Activated T-cell treated with anti-CD3 and anti-CD28 coated beads for 1 hour (primary cell): ENCODE data around the gene SMC6.

Experiments
- DNase-seq: peaks from one replicate; pipeline ENCODE4 v3.0.0-alpha.2; 2020; ENCODE audit warnings: low read depth

Gene SMC6

DNA sequence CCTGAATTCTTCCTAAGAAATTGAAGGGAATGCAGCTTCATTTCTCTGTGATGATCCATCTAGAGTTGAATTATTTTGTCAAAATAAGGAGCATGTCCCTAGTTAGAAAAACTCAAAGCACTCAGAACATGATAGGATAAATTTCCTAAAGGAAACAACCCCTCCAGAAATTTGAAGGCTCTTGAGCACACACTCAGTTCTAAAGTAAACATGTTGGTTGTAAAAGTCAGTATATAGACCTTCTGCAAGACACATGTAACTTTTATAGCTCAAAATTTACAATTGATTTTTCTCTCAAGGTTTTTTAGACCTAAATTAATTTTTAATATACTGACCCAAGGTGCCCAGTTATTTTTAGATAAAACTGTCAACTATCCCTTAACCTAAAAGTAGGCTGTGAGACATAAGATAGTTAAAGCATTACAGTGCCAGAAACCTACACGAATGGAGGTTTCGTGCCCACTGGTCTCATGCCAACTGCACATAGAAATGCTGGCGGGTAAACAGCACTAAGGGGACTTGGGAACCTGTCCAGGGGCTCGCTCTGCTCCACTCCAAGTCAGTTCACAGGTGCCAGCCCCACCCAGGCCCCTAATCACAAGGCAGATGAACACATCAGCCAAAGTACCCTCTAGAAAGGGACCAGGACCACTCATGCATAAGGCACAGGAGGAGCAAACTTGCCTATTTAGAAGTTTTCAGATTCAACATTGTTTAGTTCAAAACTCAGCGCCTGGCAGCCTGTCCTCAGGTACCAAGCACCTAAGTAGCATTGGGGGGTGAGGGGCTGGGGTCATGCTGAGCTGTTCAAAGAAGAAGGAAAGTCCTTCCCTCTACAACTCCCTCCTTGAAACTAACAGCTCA lies 106.5 kb downstream of the SMC6 start:
- no peak for DNase-seq

DNA sequence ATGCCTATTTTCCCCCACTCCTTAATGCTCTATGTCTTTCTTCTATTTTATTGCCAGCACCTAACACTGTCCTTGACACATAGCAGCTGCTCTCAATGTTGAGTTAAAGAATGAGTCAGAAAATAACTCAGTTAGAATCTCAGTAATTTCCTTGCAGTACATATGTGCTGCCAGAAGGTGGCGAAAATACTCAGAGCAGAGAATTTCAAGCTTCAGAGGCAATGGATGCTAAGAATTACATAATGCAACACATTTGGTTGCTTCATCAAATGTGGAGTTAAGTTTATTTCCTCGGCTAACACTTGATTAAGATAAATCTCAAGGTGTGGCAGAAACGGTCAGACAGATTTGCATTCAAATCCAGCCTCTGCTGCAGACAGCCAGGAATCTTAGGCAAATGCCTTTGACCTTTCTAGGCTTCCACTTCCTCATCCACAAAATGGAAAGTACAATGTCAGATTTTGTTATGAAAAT lies 107.5 kb downstream of the SMC6 start:
- DNase-seq: peak; percentile 7

DNA sequence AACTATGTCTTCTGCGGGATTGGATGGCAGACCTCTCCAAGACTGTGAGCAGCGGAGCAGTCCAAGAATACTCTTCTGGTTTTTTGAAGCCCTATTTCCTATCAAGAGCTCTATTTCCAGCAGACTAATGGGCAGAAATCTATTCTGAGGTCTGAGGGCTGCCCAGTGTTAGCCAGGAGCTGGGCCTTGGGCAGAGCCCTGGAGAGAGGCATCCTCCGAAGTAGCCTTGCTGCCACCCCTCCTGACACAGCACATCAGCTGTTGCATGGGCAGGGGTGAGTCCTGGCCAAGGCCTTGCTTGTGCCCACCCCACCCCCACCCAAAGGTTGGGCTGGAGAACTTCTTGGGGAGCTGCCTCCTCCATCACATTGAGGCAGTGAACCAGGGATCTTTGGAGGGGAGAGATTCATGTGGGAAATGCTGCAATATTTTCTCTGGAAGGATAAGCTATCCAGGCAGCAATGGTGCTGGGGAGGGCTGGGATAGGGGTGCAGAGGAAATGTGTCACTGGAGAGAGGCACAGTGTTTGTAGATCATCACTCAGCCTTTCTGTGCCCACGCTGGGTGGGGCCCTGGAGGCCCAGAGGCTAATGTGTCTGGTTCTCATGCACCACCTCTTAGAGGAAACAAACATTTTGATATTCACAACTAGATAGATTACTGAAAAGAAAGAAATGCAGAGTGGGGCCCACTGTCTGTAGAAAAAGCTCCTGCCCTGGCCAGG lies 108.5 kb downstream of the SMC6 start:
- no peak for DNase-seq

DNA sequence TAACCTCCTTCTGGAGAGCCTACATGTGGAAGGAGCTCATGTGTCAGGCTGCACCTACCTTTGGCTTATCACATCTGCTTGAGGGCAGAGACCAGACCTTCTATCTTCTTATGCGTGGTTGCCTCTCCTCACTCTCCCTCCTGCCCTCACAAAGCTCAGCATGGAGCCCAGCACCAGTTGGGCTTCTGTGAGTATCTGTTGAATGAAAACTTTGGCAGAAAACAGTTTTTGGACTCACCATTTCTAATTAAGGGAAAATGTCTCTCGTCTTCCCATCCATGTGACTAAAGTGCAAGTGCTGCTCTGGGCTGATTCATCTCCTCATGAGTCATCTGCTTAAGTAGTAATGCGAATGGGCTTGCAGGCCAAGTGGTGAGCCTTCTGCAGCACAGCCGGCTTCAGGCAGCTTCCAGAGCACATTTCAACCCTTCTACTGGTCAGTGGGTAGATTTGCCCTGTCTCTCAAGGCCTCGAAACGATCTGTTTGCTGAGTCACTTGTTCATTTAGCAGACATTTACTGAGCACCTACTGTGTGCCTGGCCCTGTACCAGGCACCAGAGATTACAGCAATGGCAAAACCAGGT lies 110.5 kb downstream of the SMC6 start:
- DNase-seq: no peak

DNA sequence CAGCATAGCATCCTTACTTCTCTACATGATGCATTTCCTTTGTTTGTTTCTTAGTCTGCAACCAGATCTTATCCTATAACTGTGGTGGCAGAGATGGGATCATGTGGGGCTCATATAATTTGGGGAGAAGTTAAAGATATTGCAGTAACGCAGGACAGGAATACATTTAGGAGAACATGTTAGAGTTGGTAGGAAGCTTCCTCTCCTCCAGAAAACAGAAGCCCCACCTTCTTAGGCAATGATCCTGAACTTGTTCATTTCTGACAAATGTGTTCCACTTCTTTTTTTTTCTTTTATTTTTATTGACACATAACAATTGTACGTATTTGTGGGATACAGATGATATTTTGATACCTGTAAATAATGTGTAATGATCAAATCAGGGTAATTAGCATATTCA lies 113.2 kb downstream of the SMC6 start:
- no peak for DNase-seq

DNA sequence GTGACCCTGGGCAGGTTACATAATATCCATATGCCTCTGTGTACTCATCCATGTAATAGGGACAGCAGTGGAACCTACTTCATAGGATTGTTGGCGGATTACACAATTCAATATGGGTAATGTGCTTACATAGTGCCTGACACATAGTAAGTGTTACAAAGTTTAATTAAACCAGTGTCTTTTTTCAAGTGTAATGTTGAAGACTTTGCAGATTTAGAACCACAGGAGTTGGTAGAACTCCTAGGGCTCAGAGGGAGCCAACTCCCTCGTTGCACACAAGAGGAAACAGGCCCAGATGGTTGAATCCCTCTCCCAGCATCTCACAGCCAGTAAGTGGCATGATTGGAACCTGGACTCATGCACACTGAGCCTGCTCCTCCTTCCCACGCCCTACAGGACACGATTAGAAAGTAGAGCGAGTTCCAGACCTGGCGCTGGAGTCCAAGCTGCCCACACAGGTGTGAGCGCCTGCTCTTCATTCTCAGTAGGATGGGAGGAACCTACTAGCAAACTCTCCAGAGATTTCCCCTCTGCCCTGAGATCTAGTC lies 115.3 kb downstream of the SMC6 start:
- no peak for DNase-seq

DNA sequence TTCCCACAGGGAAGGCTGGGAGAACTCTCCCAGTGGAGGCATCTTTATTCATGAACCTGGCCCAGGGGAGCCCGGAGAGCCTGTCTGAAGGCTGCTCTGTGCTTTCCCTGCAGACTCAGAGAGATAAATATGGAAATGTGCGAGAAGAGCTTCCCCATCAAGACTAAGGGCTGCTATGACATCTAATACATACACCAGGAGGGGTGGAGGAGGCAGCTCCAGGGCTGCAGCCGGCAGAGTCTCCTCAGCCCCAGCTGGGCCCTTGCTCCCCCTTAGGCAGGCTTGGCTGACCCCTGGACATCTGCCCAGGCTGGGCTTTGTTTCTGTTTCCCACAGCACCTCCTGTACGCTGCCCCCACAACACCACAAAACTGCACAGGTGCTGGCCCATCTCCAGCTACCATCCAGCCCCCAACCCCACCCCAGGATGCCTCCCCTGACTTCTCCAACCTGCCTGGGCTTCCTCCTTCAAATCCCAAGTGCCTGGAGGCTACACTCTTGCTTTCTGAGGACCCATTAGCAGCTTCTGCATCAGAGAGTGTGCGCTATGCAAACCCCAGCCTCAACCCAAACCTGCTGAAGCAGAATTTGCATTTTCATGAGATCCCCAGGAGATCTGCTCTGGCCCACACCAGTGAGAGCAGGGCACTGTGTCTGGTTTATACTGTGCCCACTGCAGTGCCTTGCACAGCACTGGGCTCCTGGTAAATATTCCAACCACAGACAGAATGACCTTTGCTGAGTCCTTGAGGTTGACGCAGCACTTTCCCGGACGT lies 116.3 kb downstream of the SMC6 start:
- DNase-seq: no peak

DNA sequence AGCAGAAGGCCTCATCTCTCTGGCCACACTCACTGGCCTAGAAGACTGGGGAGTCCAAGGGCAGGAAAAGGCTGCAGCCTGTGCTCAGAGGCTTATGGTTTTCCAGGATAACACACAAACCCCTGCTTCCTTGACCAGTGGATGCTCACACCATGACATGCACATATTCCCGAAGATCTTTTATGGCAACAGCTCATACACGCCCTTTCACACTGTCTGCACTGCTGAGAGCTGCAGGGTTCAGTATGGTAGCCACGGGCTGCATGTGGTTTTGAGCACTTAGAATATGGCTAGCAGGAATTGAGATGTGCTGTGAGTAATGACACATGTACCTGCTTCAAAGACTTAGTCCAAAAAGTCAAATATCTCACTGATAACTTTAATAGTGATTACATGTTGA lies 117.4 kb downstream of the SMC6 start:
- no peak for DNase-seq

DNA sequence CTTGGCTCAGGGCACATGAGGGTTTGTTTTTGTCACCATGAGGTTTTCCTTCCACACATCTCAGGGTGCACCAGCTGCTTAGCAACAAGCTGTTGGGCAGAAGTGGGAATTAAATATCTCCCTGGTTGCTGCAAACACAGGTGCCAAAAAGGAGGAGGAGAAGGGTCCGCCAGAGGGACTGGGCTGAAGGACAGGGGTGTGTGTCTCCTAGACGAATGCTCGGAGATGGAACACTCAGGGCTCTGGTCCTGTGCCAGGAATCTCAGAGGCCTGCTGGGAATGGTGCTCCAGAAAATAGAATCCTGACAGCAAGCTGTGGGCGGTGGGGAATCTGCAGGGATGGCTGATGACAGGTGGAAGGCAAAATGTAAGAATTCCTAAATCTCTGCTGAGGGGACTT lies 118.6 kb downstream of the SMC6 start:
- DNase-seq: no peak

DNA sequence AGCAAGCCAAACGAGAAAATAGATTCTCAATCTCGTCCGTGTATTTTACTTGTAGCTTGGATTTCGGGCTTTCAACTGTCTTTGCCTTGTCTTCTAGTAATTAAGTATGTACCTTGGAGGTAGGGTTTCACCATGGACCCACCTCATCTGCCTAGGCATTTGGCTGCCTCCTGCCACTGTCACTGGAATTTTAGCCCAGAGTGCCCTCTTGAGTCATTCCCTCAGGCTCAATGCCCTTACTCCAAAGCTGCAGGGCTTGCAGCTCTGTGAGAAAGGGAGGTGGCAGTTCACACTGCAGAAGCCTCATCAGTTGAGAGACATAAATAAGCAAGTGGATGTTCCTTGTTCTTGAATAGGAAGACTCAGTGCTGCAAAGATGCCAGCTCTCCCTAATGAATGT lies 123.5 kb downstream of the SMC6 start:
- DNase-seq: no peak

DNA sequence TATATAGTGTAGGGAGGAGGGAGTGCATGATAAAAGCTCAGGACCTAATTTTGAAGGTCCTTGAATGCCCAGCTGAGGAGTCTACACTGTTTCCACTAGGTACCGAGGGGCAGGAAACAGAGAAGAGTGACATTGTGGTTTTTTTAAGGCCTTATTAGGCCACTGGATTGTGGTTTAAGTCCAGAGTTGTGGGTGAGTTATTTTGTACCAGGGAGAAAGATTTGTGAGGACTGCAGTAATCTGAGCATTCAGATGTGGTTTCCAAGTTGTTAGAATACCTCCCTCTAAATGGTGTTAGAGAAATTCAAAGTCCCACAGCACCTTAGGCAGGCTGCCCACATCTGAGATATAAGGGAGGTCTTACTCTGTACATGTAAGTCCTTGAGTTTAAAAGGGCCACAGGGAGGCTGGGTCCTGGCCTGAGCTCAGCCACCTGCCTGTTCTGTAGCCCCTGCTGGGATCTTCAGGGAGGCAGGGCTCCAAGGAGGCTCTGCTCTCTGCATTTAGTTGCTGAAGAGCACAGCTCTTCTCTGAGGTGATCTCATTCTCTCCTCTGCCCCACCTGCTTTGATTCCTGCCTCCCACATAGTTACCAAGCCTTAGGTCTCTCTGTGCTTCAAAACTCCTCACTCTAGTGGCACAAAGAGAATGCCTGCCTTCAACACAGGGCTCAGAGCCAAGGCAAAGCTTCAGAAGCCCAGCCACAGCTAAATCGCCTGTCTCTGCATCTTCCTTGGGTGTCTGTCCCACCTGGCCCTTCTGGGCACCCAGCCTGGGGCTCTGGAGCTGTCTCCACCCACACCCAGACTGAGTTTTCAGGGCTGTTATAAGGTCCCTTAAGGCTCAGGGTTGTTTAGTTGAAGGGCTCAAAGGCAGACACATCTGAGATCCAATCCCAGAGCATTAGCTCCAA lies 125.0 kb downstream of the SMC6 start:
- no peak for DNase-seq

DNA sequence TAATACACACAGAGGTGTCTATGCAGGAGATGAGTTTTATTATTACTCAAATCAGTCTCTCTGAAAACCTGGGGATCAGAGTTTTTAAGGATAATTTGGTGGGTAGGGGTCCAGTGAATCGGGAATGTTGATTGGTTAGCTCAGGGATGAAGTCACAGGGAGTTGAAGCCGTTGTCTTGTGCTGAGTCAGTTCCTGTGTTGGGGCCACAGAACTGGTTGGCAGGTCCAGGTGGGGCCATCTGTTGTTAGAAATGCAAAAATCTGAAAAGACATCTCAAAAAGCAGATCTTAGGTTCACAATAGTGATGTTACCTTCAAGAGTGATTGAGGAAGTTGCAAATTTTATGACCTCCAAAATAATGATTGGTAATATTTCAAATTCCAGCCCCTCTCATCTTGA lies 126.2 kb downstream of the SMC6 start:
- DNase-seq: no peak

DNA sequence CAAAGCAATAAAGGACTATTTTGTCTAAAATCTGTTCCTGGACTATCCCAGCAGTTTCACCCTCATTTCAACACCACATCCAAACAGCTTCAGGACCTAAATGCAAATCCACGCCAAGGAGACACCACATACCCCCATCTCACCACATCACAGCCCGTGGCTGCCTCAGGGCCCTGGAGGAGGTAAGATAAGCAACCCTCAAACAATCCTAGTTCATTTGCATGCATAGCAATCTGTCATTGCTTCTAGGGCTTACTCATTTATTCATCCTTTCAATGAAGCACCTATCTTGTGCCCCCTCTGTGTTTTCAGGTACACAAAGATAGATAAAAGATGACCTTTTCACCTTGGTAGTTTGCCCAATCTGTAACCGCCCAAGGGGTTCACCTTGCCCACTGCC lies 126.6 kb downstream of the SMC6 start:
- DNase-seq: no peak

DNA sequence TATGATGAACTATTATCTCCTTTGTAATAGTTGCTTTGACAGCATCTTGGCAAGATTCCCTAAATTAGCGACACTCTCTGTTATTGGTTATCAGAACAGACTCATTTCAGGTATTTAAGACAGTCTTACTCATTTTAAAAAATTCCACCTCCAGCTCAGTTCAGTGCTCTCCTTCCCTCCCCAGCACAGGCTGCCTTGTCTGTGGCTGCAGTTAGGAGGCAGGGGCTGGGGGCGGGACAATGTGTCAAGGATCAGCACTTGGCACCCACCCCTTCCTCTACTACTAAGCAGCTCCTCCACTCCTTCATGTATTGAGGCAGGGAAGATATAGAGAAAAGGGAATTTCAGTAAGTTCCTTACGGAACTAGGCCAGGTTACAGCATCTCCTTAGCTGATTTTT lies 128.2 kb downstream of the SMC6 start:
- DNase-seq: no peak

DNA sequence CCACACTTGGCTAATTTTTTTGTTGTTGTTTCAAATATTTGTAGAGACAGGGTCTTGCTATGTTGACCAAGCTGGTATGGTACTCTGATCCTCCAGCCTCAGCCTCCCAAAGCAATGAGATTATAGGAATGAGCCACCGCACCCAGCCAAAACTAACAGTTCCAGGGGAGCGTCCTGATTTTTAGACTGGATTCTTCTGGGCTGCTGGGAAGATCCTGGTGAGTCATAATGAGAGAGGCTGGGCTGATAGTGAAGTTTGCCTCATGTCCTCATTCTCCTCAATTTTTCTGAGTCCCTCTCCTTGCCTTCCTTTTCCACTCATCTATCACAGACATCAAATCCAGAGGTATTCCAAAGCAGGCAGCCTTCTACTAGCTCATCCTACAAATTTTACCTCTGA lies 131.8 kb downstream of the SMC6 start:
- DNase-seq: no peak

DNA sequence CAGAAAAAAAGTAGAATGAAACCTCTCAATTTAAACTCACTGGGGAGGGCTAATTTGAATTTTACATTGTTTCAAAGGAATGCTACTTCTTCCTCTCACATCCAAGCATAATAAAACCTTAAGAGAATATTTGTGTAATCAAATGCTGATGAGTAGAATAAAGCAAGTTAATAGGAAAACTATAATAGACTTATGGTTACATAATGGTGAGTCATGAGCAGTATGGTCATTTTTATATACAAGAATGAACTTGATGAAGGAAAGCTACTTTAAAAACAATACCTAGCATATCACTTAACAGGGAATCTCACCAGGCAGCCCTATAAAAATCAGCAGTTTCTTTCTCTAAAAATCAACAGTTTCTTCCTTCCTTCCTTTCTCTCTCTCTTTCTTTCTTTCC lies 132.8 kb downstream of the SMC6 start:
- no peak for DNase-seq

DNA sequence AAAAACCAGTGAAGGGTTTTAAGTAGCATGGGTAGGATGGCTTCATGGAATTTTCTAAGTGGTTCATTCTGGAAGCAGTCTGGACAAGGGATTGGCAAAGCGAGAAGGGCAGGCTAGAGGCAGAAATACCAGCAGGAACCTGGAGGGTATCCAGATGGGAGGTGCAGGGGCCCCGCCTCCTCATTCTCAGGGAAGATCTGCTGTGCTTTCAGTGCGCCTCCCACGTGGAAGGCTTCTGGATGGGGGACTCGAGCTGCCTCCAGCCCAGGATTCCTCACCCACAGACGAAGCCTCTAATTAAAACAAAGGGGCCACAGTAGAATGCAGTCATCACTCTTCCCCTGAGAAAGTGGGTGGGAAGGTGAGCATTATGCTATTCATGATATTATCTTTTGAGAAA lies 133.3 kb downstream of the SMC6 start:
- no peak for DNase-seq

DNA sequence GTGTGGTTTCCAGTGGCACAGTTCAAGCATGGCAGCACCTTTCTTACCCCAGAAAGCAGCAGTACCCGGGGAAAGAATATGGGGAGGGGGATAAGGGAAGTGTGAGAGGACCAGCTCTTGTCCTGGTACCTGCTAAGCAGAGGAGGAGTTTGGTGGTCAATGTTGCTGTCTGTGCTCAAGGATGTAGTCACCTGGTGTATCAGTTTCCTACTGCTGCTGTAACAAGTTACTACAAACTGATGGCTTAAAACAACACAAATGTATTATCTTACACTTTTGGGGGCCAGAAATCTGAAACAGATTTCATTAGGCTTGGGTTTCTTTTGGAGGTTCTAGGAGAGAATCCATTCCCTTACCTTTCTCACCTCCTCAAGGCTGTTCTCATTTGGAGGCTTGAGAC lies 135.7 kb downstream of the SMC6 start:
- no peak for DNase-seq

DNA sequence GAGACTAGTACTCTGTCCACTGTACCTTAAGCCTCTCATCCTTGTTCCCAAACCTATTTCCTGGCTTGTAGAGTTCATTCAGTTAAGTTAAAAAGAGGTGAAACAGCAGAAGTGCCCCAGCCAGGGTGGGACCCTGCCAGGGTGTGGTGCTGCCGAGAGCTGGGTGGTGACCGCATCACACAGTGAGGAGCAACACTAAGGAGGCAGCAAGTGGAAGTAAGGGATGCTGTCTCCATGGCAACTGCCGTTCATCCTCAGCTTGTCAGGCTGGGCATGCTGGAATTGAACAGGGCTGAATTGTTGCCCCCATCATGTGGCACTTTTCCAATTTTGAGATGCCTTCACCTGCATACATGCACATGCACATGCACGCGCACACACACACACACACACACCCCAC lies 136.1 kb downstream of the SMC6 start:
- DNase-seq: no peak

DNA sequence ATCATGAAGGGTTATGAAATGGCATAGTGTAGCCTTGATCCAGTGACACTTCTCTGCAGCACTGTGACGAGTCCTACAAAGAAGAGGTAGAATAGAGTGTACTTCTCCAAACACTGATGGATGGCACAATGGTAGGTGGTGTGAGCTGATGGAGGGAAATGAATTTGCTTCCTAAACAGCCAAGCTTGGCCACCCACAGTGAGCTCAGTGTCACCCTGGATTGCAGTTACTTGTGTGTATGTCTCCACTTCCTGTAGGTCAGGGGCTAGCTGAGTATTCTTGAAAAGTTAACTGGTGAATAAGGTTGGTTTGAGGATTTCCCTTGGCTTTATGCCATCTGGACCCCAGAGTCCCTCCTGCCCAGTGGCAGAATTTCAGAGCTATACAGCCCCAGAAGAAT lies 137.2 kb downstream of the SMC6 start:
- DNase-seq: no peak

DNA sequence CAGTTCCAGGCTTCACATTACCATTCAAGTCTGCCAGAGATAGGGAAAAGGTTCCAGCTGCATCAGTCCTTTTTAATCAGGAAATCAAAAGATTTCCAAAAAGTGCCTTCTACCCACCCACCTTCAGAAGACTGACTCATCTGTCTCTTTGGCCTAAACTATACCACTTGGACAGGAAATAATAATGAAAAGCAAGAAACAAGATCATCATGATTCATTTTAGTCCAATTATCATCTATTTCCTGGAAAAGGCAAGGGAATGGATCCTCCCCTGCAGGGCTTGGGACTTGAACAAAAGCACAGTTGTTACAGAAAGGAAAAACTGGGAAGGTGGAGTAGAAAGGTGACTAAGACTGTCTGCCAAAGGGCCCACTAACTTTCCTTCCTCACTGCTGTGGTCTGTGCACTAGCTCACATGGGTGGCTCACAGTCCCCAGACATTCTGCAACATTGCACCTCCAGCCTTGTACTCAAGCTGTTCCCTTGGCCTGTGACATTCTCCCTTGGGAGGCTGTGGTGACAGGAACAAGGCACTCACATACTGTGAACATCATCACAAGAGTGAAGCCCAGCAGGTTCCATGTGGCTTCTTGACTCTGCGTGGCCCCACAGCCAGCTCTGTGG lies 137.8 kb downstream of the SMC6 start:
- no peak for DNase-seq
